ENCODE measurements around the gene PCNX1. TPM values are rescaled to one million over a fixed set of nuclear protein-coding genes. Genes with fewer than 3 reads are reported as not detected.
"Not testable (repeated sequence)": the region's sequence is repeated elsewhere in the genome, so short reads cannot be mapped to it uniquely, and the experiment has no call there.

PCNX1 gene
- 10 to 100 TPM; 38.4 to 98.5 (median 65.4) TPM for total RNA-seq

GRCh38 chr14:70907176-70907995 is at the start of gene PCNX1:
Gene PCNX1 (plus strand): TSS chr14:70907459. CDS start chr14:70907851, 392 bp downstream.
- TF ChIP-seq POLR2A (IDR thresholded peaks at IDR 0.05), result peak in 2 of 4 donors; percentile 13 to 72
- TF ChIP-seq POLR2AphosphoS5 (IDR thresholded peaks at IDR 0.05), result peak in 1 of 2 donors; percentile 53
- peak; percentile 93 to 97 (median 96) for TF ChIP-seq CTCF (IDR thresholded peaks at IDR 0.05)
- no peak for TF ChIP-seq EP300 (IDR thresholded peaks at IDR 0.05)
- H3K9me3 ChIP-seq, result no peaks in the 10 kb centered on the region
- H3K27ac ChIP-seq, result peak within 1 kb of the TSS; percentile 91 to 100 (median 96)
- H3K36me3 ChIP-seq, result no peaks in the 10 kb centered on the region
- peak; percentile 95 to 98 for DNase-seq
- H3K27me3 ChIP-seq, result no peaks in the 10 kb centered on the region
- ATAC-seq (ENCODE audit: low FRiP score in 2 of 2), result peak; percentile 93
- WGBS, 2 donors, result 0% methylated on average over 10 to 29 of the region's 101 CpGs
- H3K4me1 ChIP-seq, result peaks cover 17 to 43% (median 32%) of the 10 kb centered on the region in 4 donors
- peak within 1 kb of the TSS; percentile 88 to 97 (median 94) for H3K4me3 ChIP-seq

GRCh38 chr14:70857496-70857890 is 49.8 kb upstream of the PCNX1 start:
- Histone ChIP-seq H3K36me3 (no peaks in the 10 kb centered on the region), H3K4me1 (no peaks in the 10 kb centered on the region), H3K27ac (no peak overlapping the region), H3K27me3 (no peaks in the 10 kb centered on the region), H3K4me3 (no peak overlapping the region), H3K9me3 (no peaks in the 10 kb centered on the region)
- TF ChIP-seq POLR2AphosphoS5 (IDR thresholded peaks at IDR 0.05) (no peak), POLR2A (IDR thresholded peaks at IDR 0.05) (no peak), CTCF (IDR thresholded peaks at IDR 0.05) (no peak), EP300 (IDR thresholded peaks at IDR 0.05) (no peak)
- WGBS, 2 donors, result 89 to 94% methylated on average over 2 of the region's 2 CpGs
- DNase-seq, result no peak
- no peak for ATAC-seq (ENCODE audit: low FRiP score in 2 of 2)

- no peaks in the 10 kb centered on the region for H3K36me3 ChIP-seq
- no peaks in the 10 kb centered on the region for H3K27me3 ChIP-seq
- no peaks in the 10 kb centered on the region for H3K4me1 ChIP-seq
- DNase-seq (no peak), ATAC-seq (ENCODE audit: low FRiP score in 2 of 2) (no peak)
- H3K27ac ChIP-seq, result no peak overlapping the region
- no peak overlapping the region for H3K4me3 ChIP-seq
- no peaks in the 10 kb centered on the region for H3K9me3 ChIP-seq
- WGBS, 2 donors, result 81 to 86% methylated on average over 5 of the region's 5 CpGs
- TF ChIP-seq CTCF (IDR thresholded peaks at IDR 0.05) (no peak), EP300 (IDR thresholded peaks at IDR 0.05) (no peak), POLR2A (IDR thresholded peaks at IDR 0.05) (no peak), POLR2AphosphoS5 (IDR thresholded peaks at IDR 0.05) (no peak)
Measured at GRCh38 chr14:70858641-70859040, 48.6 kb upstream of the PCNX1 start.

GRCh38 chr14:70866992-70867391 is 40.3 kb upstream of the PCNX1 start:
- not testable (repeated sequence) for H3K4me3 ChIP-seq; H3K27me3 ChIP-seq; H3K36me3 ChIP-seq; ATAC-seq (ENCODE audit: low FRiP score in 2 of 2); H3K4me1 ChIP-seq; H3K27ac ChIP-seq; DNase-seq
- peaks cover 0 to 17% (median 4%) of the 10 kb centered on the region in 4 donors for H3K9me3 ChIP-seq
- 64 to 80% methylated on average over 1 of the region's 1 CpG for WGBS, 2 donors

- TF ChIP-seq EP300 (IDR thresholded peaks at IDR 0.05) (no peak), POLR2AphosphoS5 (IDR thresholded peaks at IDR 0.05) (no peak), CTCF (IDR thresholded peaks at IDR 0.05) (no peak)
- ATAC-seq (ENCODE audit: low FRiP score in 2 of 2), result no peak
- 92 to 96% methylated on average over 1 of the region's 1 CpG for WGBS, 2 donors
- H3K27ac ChIP-seq, result no peak overlapping the region
- no peaks in the 10 kb centered on the region for H3K27me3 ChIP-seq
- no peak for DNase-seq
- no peaks in the 10 kb centered on the region for H3K36me3 ChIP-seq
- no peaks in the 10 kb centered on the region for H3K4me1 ChIP-seq
- peaks cover 0 to 18% (median 4%) of the 10 kb centered on the region in 4 donors for H3K9me3 ChIP-seq
- H3K4me3 ChIP-seq, result no peak overlapping the region
Measured at GRCh38 chr14:70871001-70871400, 36.3 kb upstream of the PCNX1 start.
